Measurements from ENCODE around the gene UNC13A. TPM values are rescaled to one million over a fixed set of nuclear protein-coding genes. Genes with fewer than 3 reads are reported as not detected.

The UNC13A gene
- polyA plus RNA-seq, 1 of the 3 experiments (the other 2 are of a cell fraction) = 0.38 TPM

DNA sequence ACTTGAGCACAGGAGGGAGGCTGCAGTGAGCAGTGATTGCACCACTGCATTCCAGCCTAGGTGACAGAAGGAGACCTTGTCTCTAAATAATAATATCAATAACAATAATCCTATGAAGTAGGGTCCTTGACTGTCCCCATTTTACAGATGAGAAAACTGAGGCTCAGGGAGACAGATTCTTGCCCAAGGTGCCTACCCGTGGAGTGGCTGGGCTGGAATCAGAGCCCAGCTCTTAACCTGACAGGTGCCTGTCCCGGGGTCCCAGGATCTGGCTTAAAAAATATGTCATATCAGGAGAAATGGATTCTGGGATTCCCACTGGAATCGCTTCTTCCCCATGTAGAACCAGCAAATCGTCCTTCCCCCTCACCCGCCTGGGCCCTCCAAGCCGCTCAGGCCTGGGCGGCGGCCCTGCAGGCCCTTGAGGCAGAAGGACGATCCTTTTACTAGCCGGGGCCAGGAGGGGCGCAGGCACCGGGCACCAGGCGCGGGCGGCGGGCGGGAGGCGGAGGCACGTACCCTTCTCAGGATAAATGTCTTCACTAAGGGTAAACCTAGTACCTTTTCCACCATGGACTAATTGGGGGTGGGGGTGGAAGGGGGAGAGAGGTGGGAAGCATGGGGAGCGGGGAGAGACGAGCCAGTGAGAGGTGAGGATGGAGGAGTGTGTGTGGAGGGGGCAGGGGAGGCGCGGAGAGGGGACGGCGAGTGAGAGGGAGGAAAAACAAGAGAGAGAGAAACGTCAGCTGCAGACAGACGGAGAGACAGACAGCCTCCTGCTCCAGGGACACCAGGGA lies 72.1 kb downstream of the UNC13A start:
- H3F3A ChIP-seq (replicated peaks; ENCODE audit: insufficient read depth) = no peaks in the 10 kb centered on the region
- no peak for DNase-seq
- no peaks in the 10 kb centered on the region for H3K36me3 ChIP-seq (replicated peaks in 1 of 2; ENCODE audit: control insufficient read depth in 1 of 2, insufficient read depth in 2 of 2, low read length in 1 of 2)
- no peaks in the 10 kb centered on the region for H3K79me2 ChIP-seq (ENCODE audit: insufficient read depth)
- no peaks in the 10 kb centered on the region for H4K20me1 ChIP-seq (ENCODE audit: insufficient read depth)
- H3K9me2 ChIP-seq = no peaks in the 10 kb centered on the region
- H3K4me2 ChIP-seq = no peak overlapping the region
- 77% methylated on average over 27 of the region's 27 CpGs for WGBS (ENCODE audit: low lambda C conversion rate)
- no peaks in the 10 kb centered on the region for H3K4me1 ChIP-seq (ENCODE audit: control insufficient read depth in 1 of 2, insufficient read depth in 2 of 2, low read depth in 1 of 2, low read length in 1 of 2)
- no peak for TF ChIP-seq GATA2 (CRISPR knock-in tag; IDR thresholded peaks at IDR 0.05)
- CTCF ChIA-PET = interaction anchor here (1.9 kb wide), 1 partner anchor 10 kb away, joined by 4 read pairs; no protein-coding TSS in a partner anchor
- H3K27me3 ChIP-seq (ENCODE audit: insufficient read depth) = no peaks in the 10 kb centered on the region
- POLR2A ChIA-PET = interaction anchor here (1.0 kb wide), 1 partner anchor 25 kb away, joined by 3 read pairs; no protein-coding TSS in a partner anchor
- H3K9ac ChIP-seq = no peak overlapping the region
- no peak overlapping the region for H3K27ac ChIP-seq (ENCODE audit: low read depth in 2 of 2, low read length in 1 of 2)
- H2AFZ ChIP-seq (ENCODE audit: low read depth) = no peak overlapping the region
- H3K9me3 ChIP-seq = no peaks in the 10 kb centered on the region
- no peak overlapping the region for H3K4me3 ChIP-seq (ENCODE audit: low read depth in 2 of 2, low read length in 1 of 2)

DNA sequence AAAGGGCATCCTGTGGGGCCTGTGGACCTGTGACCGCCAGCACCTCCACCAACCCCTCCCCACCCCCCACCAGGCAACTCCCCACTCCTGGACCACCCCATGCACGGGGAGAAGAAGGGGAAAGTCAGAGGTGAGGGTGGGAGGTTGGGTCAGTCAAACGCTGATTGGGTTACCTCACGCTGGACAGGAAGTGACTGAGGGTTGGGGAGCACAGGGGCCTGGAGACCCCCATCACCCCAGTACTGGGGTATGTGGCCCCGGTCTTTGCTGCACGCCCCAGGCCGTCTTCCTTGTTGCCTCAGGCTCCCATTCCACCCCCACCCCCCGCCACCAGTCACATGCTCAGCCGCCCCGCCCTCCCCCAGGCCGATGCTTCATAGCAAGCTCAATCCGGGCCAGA lies 73.7 kb downstream of the UNC13A start:
- no peaks in the 10 kb centered on the region for H4K20me1 ChIP-seq (ENCODE audit: insufficient read depth)
- POLR2A ChIA-PET = no interaction called here
- H3F3A ChIP-seq (replicated peaks; ENCODE audit: insufficient read depth) = no peaks in the 10 kb centered on the region
- CTCF ChIA-PET = interaction anchor here (1.9 kb wide), 1 partner anchor 9 kb away, joined by 4 read pairs; no protein-coding TSS in a partner anchor
- H3K4me2 ChIP-seq = no peak overlapping the region
- WGBS (ENCODE audit: low lambda C conversion rate) = 57% methylated on average over 1 of the region's 12 CpGs
- DNase-seq = no peak
- H3K9ac ChIP-seq = no peak overlapping the region
- H3K9me3 ChIP-seq = no peaks in the 10 kb centered on the region
- TF ChIP-seq GATA2 (CRISPR knock-in tag; IDR thresholded peaks at IDR 0.05) = no peak
- no peaks in the 10 kb centered on the region for H3K4me1 ChIP-seq (ENCODE audit: control insufficient read depth in 1 of 2, insufficient read depth in 2 of 2, low read depth in 1 of 2, low read length in 1 of 2)
- no peaks in the 10 kb centered on the region for H3K79me2 ChIP-seq (ENCODE audit: insufficient read depth)
- no peak overlapping the region for H3K4me3 ChIP-seq (ENCODE audit: low read depth in 2 of 2, low read length in 1 of 2)
- H2AFZ ChIP-seq (ENCODE audit: low read depth) = no peak overlapping the region
- H3K36me3 ChIP-seq (replicated peaks in 1 of 2; ENCODE audit: control insufficient read depth in 1 of 2, insufficient read depth in 2 of 2, low read length in 1 of 2) = no peaks in the 10 kb centered on the region
- no peaks in the 10 kb centered on the region for H3K9me2 ChIP-seq
- no peak overlapping the region for H3K27ac ChIP-seq (ENCODE audit: low read depth in 2 of 2, low read length in 1 of 2)
- H3K27me3 ChIP-seq (ENCODE audit: insufficient read depth) = no peaks in the 10 kb centered on the region

- Histone ChIP-seq H3K9me2 (no peaks in the 10 kb centered on the region), H3K79me2 (ENCODE audit: insufficient read depth) (no peaks in the 10 kb centered on the region), H2AFZ (ENCODE audit: low read depth) (no peak overlapping the region), H3K27me3 (ENCODE audit: insufficient read depth) (no peaks in the 10 kb centered on the region), H3K4me2 (no peak overlapping the region), H3K9me3 (no peaks in the 10 kb centered on the region), H3K4me3 (ENCODE audit: low read depth in 2 of 2, low read length in 1 of 2) (no peak overlapping the region), H3K36me3 (replicated peaks in 1 of 2; ENCODE audit: control insufficient read depth in 1 of 2, insufficient read depth in 2 of 2, low read length in 1 of 2) (no peaks in the 10 kb centered on the region), H3F3A (replicated peaks; ENCODE audit: insufficient read depth) (no peaks in the 10 kb centered on the region), H3K4me1 (ENCODE audit: control insufficient read depth in 1 of 2, insufficient read depth in 2 of 2, low read depth in 1 of 2, low read length in 1 of 2) (peaks cover 0 to 3% of the 10 kb centered on the region in 2 experiments; a peak in 1 of 4 replicates), H3K27ac (ENCODE audit: low read depth in 2 of 2, low read length in 1 of 2) (no peak overlapping the region), H4K20me1 (ENCODE audit: insufficient read depth) (no peaks in the 10 kb centered on the region), H3K9ac (no peak overlapping the region)
- POLR2A ChIA-PET = no interaction called here
- no peak for DNase-seq
- WGBS (ENCODE audit: low lambda C conversion rate) = 53% methylated on average over 6 of the region's 7 CpGs
- CTCF ChIA-PET = interaction anchor here (1.8 kb wide), 1 partner anchor 11 kb away, joined by 6 read pairs; no protein-coding TSS in a partner anchor
- TF ChIP-seq, protein P1, sequence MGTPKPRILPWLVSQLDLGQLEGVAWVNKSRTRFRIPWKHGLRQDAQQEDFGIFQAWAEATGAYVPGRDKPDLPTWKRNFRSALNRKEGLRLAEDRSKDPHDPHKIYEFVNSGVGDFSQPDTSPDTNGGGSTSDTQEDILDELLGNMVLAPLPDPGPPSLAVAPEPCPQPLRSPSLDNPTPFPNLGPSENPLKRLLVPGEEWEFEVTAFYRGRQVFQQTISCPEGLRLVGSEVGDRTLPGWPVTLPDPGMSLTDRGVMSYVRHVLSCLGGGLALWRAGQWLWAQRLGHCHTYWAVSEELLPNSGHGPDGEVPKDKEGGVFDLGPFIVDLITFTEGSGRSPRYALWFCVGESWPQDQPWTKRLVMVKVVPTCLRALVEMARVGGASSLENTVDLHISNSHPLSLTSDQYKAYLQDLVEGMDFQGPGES (IDR thresholded peaks at IDR 0.05; ENCODE audit: low read depth, low read length) = no peak
- no peak for TF ChIP-seq SMC3 (IDR thresholded peaks at IDR 0.05; ENCODE audit: low read depth, low read length)
- TF ChIP-seq TEAD4 (IDR thresholded peaks at IDR 0.05; ENCODE audit: borderline replicate concordance, insufficient read depth) = no peak
- TF ChIP-seq FOSL2 (IDR thresholded peaks at IDR 0.05; ENCODE audit: borderline replicate concordance, low read depth) = no peak
- TF ChIP-seq, protein P2, sequence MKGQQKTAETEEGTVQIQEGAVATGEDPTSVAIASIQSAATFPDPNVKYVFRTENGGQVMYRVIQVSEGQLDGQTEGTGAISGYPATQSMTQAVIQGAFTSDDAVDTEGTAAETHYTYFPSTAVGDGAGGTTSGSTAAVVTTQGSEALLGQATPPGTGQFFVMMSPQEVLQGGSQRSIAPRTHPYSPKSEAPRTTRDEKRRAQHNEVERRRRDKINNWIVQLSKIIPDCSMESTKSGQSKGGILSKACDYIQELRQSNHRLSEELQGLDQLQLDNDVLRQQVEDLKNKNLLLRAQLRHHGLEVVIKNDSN (IDR thresholded peaks at IDR 0.05; ENCODE audit: borderline replicate concordance, low read depth) = no peak
- TF ChIP-seq FOXM1 (IDR thresholded peaks at IDR 0.05; ENCODE audit: low read depth) = no peak
- TF ChIP-seq, protein P3, sequence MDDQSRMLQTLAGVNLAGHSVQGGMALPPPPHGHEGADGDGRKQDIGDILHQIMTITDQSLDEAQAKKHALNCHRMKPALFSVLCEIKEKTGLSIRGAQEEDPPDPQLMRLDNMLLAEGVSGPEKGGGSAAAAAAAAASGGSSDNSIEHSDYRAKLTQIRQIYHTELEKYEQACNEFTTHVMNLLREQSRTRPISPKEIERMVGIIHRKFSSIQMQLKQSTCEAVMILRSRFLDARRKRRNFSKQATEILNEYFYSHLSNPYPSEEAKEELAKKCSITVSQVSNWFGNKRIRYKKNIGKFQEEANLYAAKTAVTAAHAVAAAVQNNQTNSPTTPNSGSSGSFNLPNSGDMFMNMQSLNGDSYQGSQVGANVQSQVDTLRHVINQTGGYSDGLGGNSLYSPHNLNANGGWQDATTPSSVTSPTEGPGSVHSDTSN (IDR thresholded peaks at IDR 0.05) = no peak
- TF ChIP-seq SIN3A (IDR thresholded peaks at IDR 0.05; ENCODE audit: borderline replicate concordance, low read depth, low read length) = no peak
- TF ChIP-seq TAF1 (IDR thresholded peaks at IDR 0.05; ENCODE audit: borderline replicate concordance, low read depth, low read length) = no peak
- no peak for TF ChIP-seq TCF12 (IDR thresholded peaks at IDR 0.05)
- TF ChIP-seq POLR2AphosphoS5 (IDR thresholded peaks at IDR 0.05; ENCODE audit: low read depth, low read length) = no peak
- no peak for TF ChIP-seq JUND (IDR thresholded peaks at IDR 0.05)
Measured at GRCh38 chr19:17611462-17612244, 76.5 kb downstream of the UNC13A start.
